WTC11 (cell line): Measurements from ENCODE around the gene SLIT2. TPM values are rescaled to one million over a fixed set of nuclear protein-coding genes. Genes with fewer than 3 reads are reported as not detected.

ENCODE experiments used
- ATAC-seq: fragments of 200-7000 bp; cut with Tn5 transposase; 2 replicates; pipeline ENCODE4 v1.10.0; 2021; ENCODE audit warnings: mild to moderate bottlenecking, moderate library complexity
- CTCF ChIA-PET: fragments of 300-600 bp; sonication (Branson Sonifier 250); formaldehyde crosslinking; loops from one replicate; lab custom pipeline; 2021; ENCODE audit warnings: antibody characterized with exemption; lab: Charles Lee
- POLR2A ChIA-PET: fragments of 350-600 bp; sonication (Branson Sonifier 250); formaldehyde crosslinking; loops from one replicate; lab custom pipeline; 2021; ENCODE audit warnings: antibody characterized with exemption; lab: Charles Lee
- DNase-seq: peaks from one replicate; pipeline ENCODE4 v3.0.0; 2021; ENCODE audit warnings: low spot score
- H3K27ac Mint-ChIP-seq: 2 replicates; pipeline ENCODE4 v1.8.0; 2021; ENCODE audit warnings: mixed read lengths
- H3K27me3 Mint-ChIP-seq: 2 replicates; pipeline ENCODE4 v1.8.0; 2021; ENCODE audit warnings: low read depth, mild to moderate bottlenecking, moderate library complexity, mixed read lengths
- H3K36me3 Mint-ChIP-seq: 2 replicates; pipeline ENCODE4 v1.8.0; 2021; ENCODE audit warnings: mixed read lengths
- H3K4me1 Mint-ChIP-seq: 2 replicates; pipeline ENCODE4 v1.8.0; 2022; ENCODE audit warnings: mixed read lengths
- H3K4me3 Mint-ChIP-seq: 2 replicates; pipeline ENCODE4 v1.8.0; 2021; ENCODE audit warnings: mild to moderate bottlenecking, moderate library complexity, mixed read lengths
- H3K9me3 Mint-ChIP-seq: 2 replicates; pipeline ENCODE4 v1.8.0; 2021; ENCODE audit warnings: mixed read lengths
- ATF1 ChIP-seq: sonication (generic); formaldehyde crosslinking; IDR thresholded peaks from 2 replicates; pipeline ENCODE4 v1.8.1; 2023; ENCODE audit warnings: mild to moderate bottlenecking, moderate library complexity, missing genetic modification reagents
- E2F4 ChIP-seq: sonication (generic); formaldehyde crosslinking; IDR thresholded peaks from 2 replicates; pipeline ENCODE4 v1.8.1; 2022; ENCODE audit warnings: low read depth, mild to moderate bottlenecking, moderate library complexity, missing genetic modification reagents, borderline replicate concordance
- FOXP4 ChIP-seq: sonication (generic); formaldehyde crosslinking; IDR thresholded peaks from 2 replicates; pipeline ENCODE4 v1.8.0; 2022; ENCODE audit warnings: mild to moderate bottlenecking, missing genetic modification reagents
- GRHL2 ChIP-seq: fragments of 250-450 bp; sonication (Bioruptor Pico); IDR thresholded peaks from 2 replicates; pipeline ENCODE4 v1.8.0; 2022; ENCODE audit warnings: mild to moderate bottlenecking, moderate library complexity; ENCODE audit not compliant: insufficient replicate concordance, severe bottlenecking
- MYBL2 ChIP-seq: sonication (generic); formaldehyde crosslinking; IDR thresholded peaks from 2 replicates; pipeline ENCODE4 v1.8.1; 2023; ENCODE audit warnings: mild to moderate bottlenecking, moderate library complexity, missing genetic modification reagents
- NR3C1 ChIP-seq: sonication (generic); formaldehyde crosslinking; conservative IDR thresholded peaks from 2 replicates; pipeline ENCODE4 v1.8.1; 2023; ENCODE audit warnings: low read depth, mild to moderate bottlenecking, missing genetic modification reagents
- PRRX2 ChIP-seq: fragments of 250-450 bp; sonication (Bioruptor Pico); IDR thresholded peaks from 2 replicates; pipeline ENCODE4 v1.8.0; 2021; ENCODE audit warnings: mild to moderate bottlenecking
- TEAD4 ChIP-seq: sonication (generic); formaldehyde crosslinking; IDR thresholded peaks from 2 replicates; pipeline ENCODE4 v1.8.0; 2022; ENCODE audit warnings: mild to moderate bottlenecking, missing genetic modification reagents
- ZNF232 ChIP-seq: sonication (generic); formaldehyde crosslinking; IDR thresholded peaks from 2 replicates; pipeline ENCODE4 v1.8.0; 2022; ENCODE audit warnings: mild to moderate bottlenecking, missing genetic modification reagents
- ZNF263 ChIP-seq: sonication (generic); formaldehyde crosslinking; IDR thresholded peaks from 2 replicates; pipeline ENCODE4 v1.8.1; 2022; ENCODE audit warnings: low read depth, mild to moderate bottlenecking, moderate library complexity, missing genetic modification reagents
- ZNF512 ChIP-seq: sonication (generic); formaldehyde crosslinking; IDR thresholded peaks from 2 replicates; pipeline ENCODE4 v1.8.1; 2022; ENCODE audit warnings: missing genetic modification reagents, borderline replicate concordance
- total RNA-seq: library from RNA; stranded (reverse); gene quantifications from 3 replicates; pipeline ENCODE4 v1.2.3, GENCODE V29; 2021
- TF ChIP-seq, protein P1 (sequence below): sonication (generic); formaldehyde crosslinking; IDR thresholded peaks from 2 replicates; pipeline ENCODE4 v1.8.1; 2022; ENCODE audit warnings: mild to moderate bottlenecking, missing genetic modification reagents, moderate library complexity, borderline replicate concordance
- TF ChIP-seq, protein P2 (sequence below): sonication (generic); formaldehyde crosslinking; IDR thresholded peaks from 2 replicates; pipeline ENCODE4 v1.8.1; 2022; ENCODE audit warnings: mild to moderate bottlenecking, moderate library complexity, missing genetic modification reagents

Gene SLIT2
- total RNA-seq, 1 experiment from 2014 or later, result 6.8 TPM

- Mint-ChIP-seq H3K27ac (no peak overlapping the region), H3K36me3 (no peaks in the 10 kb centered on the region), H3K4me3 (no peak overlapping the region), H3K4me1 (peaks cover 9% of the 10 kb centered on the region), H3K27me3 (no peaks in the 10 kb centered on the region), H3K9me3 (no peaks in the 10 kb centered on the region)
- CTCF ChIA-PET, result no interaction called here
- TF ChIP-seq FOXP4 (CRISPR knock-in tag) (no peak), E2F4 (CRISPR knock-in tag) (no peak)
- TF ChIP-seq, protein P1, sequence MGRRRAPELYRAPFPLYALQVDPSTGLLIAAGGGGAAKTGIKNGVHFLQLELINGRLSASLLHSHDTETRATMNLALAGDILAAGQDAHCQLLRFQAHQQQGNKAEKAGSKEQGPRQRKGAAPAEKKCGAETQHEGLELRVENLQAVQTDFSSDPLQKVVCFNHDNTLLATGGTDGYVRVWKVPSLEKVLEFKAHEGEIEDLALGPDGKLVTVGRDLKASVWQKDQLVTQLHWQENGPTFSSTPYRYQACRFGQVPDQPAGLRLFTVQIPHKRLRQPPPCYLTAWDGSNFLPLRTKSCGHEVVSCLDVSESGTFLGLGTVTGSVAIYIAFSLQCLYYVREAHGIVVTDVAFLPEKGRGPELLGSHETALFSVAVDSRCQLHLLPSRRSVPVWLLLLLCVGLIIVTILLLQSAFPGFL, result no peak
- ATAC-seq, result no peak
- no peak for DNase-seq
- POLR2A ChIA-PET, result interaction anchor here (0.7 kb wide), 1 partner anchor 64 kb away, joined by 3 read pairs; no protein-coding TSS in a partner anchor
These were observed 20.2 kb downstream of the SLIT2 start for GRCh38 chr4:20271950-20272349.

GRCh38 chr4:20272411-20272872 lies 20.7 kb downstream of the SLIT2 start:
- peaks cover 9% of the 10 kb centered on the region for H3K4me1 Mint-ChIP-seq
- no peak overlapping the region for H3K4me3 Mint-ChIP-seq
- H3K27me3 Mint-ChIP-seq, result no peaks in the 10 kb centered on the region
- ATAC-seq (no peak), DNase-seq (no peak)
- TF ChIP-seq, protein P2, sequence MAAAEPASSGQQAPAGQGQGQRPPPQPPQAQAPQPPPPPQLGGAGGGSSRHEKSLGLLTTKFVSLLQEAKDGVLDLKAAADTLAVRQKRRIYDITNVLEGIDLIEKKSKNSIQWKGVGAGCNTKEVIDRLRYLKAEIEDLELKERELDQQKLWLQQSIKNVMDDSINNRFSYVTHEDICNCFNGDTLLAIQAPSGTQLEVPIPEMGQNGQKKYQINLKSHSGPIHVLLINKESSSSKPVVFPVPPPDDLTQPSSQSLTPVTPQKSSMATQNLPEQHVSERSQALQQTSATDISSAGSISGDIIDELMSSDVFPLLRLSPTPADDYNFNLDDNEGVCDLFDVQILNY (CRISPR knock-in tag), result no peak
- TF ChIP-seq ZNF232 (CRISPR knock-in tag), result no peak
- ChIA-PET POLR2A (interaction anchor here (0.7 kb wide), 1 partner anchor 64 kb away, joined by 3 read pairs; no protein-coding TSS in a partner anchor), CTCF (no interaction called here)
- H3K27ac Mint-ChIP-seq, result no peak overlapping the region
- no peaks in the 10 kb centered on the region for H3K9me3 Mint-ChIP-seq
- no peaks in the 10 kb centered on the region for H3K36me3 Mint-ChIP-seq

DNA sequence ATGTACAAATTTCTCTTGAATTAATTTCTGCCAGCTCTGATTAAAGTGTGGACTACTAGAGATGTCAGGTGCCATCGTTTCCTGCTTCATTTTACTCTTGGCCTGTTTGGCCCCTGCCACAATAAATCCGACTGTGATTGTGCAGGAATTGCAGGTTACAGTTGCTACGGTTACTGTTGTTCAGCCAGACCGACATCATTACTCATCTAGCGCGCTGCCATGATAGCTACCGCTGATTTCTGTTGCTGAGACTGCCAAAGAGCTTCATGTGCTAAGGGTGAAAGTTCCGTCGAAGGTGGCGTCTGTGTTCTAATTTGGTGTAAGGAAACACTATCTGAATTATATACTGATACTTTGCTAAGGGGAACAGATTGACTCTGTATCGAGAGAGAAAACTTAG lies 22.1 kb downstream of the SLIT2 start:
- no peak overlapping the region for H3K27ac Mint-ChIP-seq
- no peaks in the 10 kb centered on the region for H3K9me3 Mint-ChIP-seq
- no peaks in the 10 kb centered on the region for H3K36me3 Mint-ChIP-seq
- no peaks in the 10 kb centered on the region for H3K27me3 Mint-ChIP-seq
- peaks cover 14% of the 10 kb centered on the region for H3K4me1 Mint-ChIP-seq
- TF ChIP-seq MYBL2 (no peak), TEAD4 (CRISPR knock-in tag) (no peak), ZNF263 (CRISPR knock-in tag) (no peak), ATF1 (CRISPR knock-in tag) (no peak), ZNF512 (no peak), NR3C1 (no peak), PRRX2 (CRISPR knock-in tag) (no peak), GRHL2 (CRISPR knock-in tag) (no peak)
- TF ChIP-seq, protein P2 (CRISPR knock-in tag), result no peak
- TF ChIP-seq, all 79 proteins: peak for 0
- CTCF ChIA-PET, result interaction anchor here (1.2 to 1.3 kb wide), 2 partner anchors 8 to 9 kb away, joined by 3 read pairs; no protein-coding TSS in a partner anchor
- POLR2A ChIA-PET, result no interaction called here
- no peak for ATAC-seq
- no peak for DNase-seq
- H3K4me3 Mint-ChIP-seq, result no peak overlapping the region
